Stimulated activated CD8-positive, alpha-beta memory T cell treated with anti-CD3 and anti-CD28 coated beads, Interleukin-15, amount 100 ng/mL, for 1 hour (primary cell): Measurements from ENCODE around the gene WDR37.

Source experiments
- DNase-seq: peaks from one replicate; pipeline ENCODE4 v3.0.0-alpha.2; 2020; ENCODE audit warnings: low read depth

The WDR37 gene

GRCh38 chr10:1128649-1129048 is 72.5 kb downstream of the WDR37 start:
- DNase-seq, result no peak

DNA sequence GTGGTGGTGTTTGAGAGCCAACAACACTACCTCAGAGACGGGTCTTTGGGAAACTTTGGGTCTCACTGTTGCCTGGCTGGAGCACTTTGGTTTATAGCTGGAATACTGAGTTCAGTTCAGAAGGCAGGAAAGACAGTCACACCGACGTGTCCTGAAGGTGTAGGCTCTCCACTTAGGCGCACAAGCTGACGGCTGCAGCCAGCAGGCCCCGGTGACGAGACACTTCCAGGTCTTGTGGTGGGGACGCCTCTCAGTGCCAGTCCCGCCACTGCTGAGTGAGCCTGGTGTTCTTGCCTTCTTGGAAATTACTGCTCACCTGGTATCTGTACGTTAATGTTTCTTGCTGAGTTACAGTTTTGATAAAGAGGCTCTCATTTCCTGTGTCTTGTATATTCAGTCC is 74.0 kb downstream of the WDR37 start:
- no peak for DNase-seq

DNA sequence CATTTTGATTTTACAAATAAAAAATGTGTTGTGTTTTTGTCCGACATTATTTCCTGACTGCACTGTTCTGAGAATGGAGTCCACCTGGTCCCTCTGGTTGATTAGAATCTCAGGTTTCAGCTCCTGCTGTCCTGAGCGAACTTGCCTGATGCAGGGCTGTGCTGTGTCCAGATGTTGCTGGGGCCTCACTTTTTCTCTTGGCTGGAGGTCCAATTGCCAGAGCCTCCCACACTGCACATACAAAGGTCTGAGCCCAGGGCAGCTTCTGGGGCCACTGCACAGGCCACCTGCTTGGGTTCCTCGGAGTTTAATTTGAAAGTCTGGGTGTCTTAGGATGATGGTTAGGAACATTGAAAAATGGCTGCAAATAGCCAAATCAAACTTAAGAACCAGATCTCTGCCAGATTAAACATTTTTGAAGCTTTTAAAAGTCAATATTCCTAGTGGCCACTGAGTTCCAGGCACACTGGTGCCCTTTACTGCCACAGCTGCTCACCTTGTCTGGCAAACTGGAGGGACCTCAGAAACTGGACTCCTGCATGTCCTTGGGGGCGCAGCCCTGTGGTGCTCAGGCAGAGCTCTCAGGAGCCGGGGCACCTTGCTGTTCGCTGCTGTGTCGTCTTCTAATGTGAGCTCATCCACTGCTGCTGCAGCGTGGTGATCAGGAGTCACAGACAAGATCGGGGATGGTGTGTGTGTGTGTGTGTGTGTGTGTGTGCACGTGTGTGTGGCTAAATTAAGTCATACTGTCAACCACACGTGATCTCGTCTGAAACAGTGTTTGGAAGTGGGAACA is 75.0 kb downstream of the WDR37 start:
- DNase-seq, result no peak

GRCh38 chr10:1132584-1132983 is 76.4 kb downstream of the WDR37 start:
- DNase-seq, result no peak

- DNase-seq, result no peak
Observed at GRCh38 chr10:1133495-1134045, 77.4 kb downstream of the WDR37 start.

DNA sequence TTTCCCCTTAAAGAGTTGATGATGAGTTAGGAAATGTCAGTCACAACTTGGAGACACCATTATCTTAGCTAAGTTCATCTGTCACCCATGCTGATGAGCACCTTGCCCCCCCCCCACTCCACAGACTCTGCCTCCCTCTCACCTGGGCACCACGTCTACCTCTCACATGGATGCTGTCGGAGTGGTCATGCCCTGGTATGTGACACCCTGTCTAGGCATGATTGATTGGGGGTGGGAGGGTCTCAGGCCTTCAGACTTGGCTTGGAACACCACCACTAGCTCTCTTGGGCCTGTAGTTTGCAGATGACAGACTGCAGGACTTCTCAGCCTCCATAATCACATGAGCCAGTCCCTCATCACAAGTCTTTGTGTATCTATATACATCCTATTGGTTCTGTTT is 78.0 kb downstream of the WDR37 start:
- no peak for DNase-seq

DNA sequence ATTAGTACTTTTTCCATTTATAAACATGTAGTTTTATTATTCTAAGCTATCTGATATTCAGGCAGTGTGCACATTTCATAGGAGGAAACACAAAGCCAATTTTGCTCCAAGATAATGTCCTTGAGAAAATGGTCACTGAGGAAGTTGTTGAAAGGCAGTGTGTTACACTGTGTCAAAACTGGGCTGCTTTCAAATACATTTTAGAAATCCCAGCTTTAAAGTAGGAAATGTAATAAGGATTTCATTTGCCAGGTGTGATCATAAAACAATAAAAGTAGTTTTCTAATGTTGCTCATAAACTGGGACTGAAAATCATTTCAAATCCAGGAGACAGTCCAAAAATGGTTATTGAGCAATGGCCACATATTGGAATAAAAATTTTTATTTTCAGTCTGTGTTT is 80.1 kb downstream of the WDR37 start:
- no peak for DNase-seq

GRCh38 chr10:1137499-1138163 is 81.4 kb downstream of the WDR37 start:
- DNase-seq, result no peak

- DNase-seq, result no peak
Observed at GRCh38 chr10:1138529-1138928, 82.3 kb downstream of the WDR37 start.

DNA sequence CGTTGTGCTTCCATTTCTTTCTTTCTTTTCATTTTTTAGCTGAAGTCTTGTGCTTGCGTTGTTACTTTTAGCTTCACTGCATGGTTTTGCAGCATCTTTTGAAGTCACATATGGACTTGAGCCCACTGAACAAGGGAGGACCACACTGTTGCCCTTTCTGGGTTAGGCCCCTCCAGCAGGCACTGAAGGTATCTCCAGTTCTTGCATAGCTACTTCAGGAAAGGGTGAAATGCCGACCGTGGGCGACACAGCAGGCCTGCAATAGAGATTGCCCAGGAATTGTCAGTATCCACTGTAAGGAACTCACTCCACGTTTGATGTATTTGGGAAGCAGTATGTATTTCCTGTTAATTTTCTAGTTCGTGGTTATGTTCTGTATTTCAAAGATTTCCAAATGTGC is 85.1 kb downstream of the WDR37 start:
- no peak for DNase-seq

GRCh38 chr10:1141701-1142100 is 85.5 kb downstream of the WDR37 start:
- no peak for DNase-seq

- no peak for DNase-seq
Observed at GRCh38 chr10:1142596-1142995, 86.4 kb downstream of the WDR37 start.

- no peak for DNase-seq
Observed at GRCh38 chr10:1147810-1148209, 91.6 kb downstream of the WDR37 start.

DNA sequence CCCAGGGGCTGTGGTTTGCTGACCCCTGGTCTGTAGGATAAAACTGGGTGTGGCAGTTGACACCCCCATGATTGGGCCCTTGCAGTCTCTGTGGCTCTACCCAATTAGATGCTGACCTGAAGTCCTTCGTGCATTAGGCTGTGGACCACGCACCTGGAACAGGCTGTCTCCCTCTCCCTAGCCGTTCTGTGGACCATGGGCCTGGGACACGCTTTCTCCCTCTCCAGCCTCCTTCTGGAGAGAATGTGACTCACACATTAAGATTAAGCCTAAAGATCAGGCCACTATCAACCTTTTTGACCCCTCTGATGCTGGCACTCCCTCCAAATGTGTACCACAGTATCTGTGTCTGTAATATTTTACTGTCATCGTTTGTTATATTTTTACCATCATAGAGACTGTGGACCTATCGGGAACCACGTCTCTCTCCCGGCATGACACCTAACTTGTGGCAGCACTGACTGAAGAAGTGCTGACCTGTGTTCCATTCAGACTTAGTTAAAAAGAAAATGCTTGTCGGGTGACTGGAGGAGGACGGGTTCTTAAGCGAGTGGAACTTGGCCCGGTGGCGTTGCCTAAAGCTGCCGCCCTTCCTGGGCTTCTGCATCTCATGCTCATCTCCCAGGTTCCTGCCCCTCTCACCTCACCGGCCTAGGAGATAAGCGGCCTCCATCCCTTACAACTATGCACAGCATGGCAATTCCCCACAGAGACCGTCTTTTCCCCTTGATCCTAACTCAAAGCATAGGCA is 92.8 kb downstream of the WDR37 start:
- DNase-seq, result no peak

GRCh38 chr10:1149793-1150637 is 93.8 kb downstream of the WDR37 start:
- DNase-seq, result no peak

DNA sequence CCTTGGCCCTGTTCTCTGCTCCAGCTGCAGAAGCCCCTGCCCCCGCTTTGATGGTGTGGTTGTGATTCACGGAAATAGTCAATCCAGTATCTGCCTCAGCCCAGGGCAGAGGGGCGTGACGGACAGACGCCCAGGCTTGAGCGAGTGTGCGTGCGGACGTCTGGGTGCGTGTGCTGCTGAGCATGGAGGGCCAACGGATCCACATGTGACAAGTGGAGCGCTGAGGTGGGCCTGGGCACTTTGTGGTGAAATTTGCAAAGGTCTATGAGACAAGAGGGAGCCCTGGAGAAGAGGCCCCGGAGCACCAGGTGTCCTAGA is 94.4 kb downstream of the WDR37 start:
- no peak for DNase-seq

- DNase-seq, result no peak
Observed at GRCh38 chr10:1151076-1152033, 95.2 kb downstream of the WDR37 start.

DNA sequence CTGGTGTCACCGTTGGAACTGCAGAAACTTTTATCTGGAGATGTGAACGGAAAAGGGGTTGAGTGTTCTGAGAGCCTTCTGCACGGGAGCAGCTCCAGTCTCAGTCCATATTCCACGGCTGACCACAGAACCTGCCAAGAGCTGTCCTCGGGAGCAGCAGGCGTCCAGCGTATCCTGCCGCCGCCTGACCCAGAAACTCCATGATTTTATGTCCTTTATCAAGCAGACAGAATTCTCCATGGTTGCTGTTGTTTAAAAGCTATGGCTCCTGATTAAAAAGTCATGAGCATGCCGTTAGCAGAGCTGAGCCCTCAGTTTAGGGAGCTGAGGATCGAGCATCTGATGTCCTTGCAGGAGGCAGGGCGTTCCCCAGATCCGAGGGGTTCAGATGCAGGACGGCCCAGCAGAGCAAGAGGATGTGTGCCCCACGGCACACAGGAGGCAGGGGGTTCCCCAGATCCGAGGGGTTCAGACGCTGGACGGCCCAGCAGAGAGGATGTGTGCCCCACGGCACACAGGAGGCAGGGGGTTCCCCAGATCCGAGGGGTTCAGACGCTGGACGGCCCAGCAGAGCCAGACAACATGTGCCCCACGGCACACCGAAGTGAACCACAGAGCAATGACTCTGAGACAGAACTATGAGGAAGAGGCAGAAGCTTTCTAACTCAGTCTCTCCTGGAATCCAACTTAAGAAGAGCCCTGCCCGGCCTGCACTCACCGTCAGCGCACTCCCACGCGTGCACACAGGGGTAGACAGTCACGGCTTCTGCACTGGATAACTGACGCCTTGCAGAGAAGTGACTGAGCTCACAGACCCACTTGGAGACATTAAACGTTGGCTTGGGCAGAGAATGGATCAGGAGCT is 96.4 kb downstream of the WDR37 start:
- DNase-seq, result no peak

- DNase-seq, result no peak
Observed at GRCh38 chr10:1153251-1153763, 97.1 kb downstream of the WDR37 start.
